ENCODE results near the gene PARD3. TPM values are rescaled to one million over a fixed set of nuclear protein-coding genes. Genes with fewer than 3 reads are reported as not detected.

Gene PARD3
- total RNA-seq, 1 experiment from 2014 or later: 46.3 TPM

GRCh38 chr10:34476608-34477007, 338.5 kb downstream of the PARD3 start (continued):
- TF ChIP-seq FOSL1 (IDR thresholded peaks at IDR 0.05; ENCODE audit: low read depth) (no peak), POLR2A (IDR thresholded peaks at IDR 0.05; ENCODE audit: borderline replicate concordance, extremely low read depth, insufficient read depth, insufficient read length) (no peak)

GRCh38 chr10:34475786-34476185, 339.3 kb downstream of the PARD3 start:
- no peak for DNase-seq (ENCODE audit: low read depth, low spot score)
- RAD21 ChIA-PET (ENCODE audit: low non-redundant PET in 1 of 2, low total read pairs in 2 of 2, uncharacterized antibody in 2 of 2, unreplicated experiment in 2 of 2): no interaction called here
- Histone ChIP-seq H3K4me2 (ENCODE audit: low read length) (no peak overlapping the region), H3K27ac (ENCODE audit: low read depth, low read length) (no peak overlapping the region), H3K4me1 (ENCODE audit: control insufficient read depth in 1 of 2, insufficient read depth in 2 of 2, low read length in 2 of 2) (peaks cover 0 to 11% of the 10 kb centered on the region in 2 experiments; a peak in 2 of 4 replicates), H3K4me3 (replicated peaks in 1 of 2; ENCODE audit: low read depth in 1 of 2, low read length in 2 of 2) (no peak overlapping the region), H3K9me3 (ENCODE audit: control insufficient read depth in 1 of 2, insufficient read depth in 1 of 2, low read depth in 1 of 2, low read length in 2 of 2) (no peaks in the 10 kb centered on the region), H2AFZ (ENCODE audit: low read depth, low read length, poor library complexity, severe bottlenecking) (no peak overlapping the region), H4K20me1 (ENCODE audit: insufficient read depth) (no peaks in the 10 kb centered on the region), H3K27me3 (ENCODE audit: insufficient read depth, low read length) (no peaks in the 10 kb centered on the region), H3K36me3 (ENCODE audit: control insufficient read depth in 1 of 2, insufficient read depth in 2 of 2, low read length in 2 of 2) (no peaks in the 10 kb centered on the region), H3K9me2 (ENCODE audit: insufficient read depth) (no peaks in the 10 kb centered on the region), H3K9ac (ENCODE audit: low read length) (no peak overlapping the region), H3K79me2 (ENCODE audit: insufficient read depth, low read length) (no peaks in the 10 kb centered on the region)
- no peak for TF ChIP-seq FOSL1 (IDR thresholded peaks at IDR 0.05; ENCODE audit: low read depth)
- no peak for TF ChIP-seq CTCF (IDR thresholded peaks at IDR 0.05 in 2 of 3, conservative IDR thresholded peaks at IDR 0.05 in 1 of 3; ENCODE audit: borderline replicate concordance in 1 of 3, insufficient read depth in 1 of 3, low read depth in 2 of 3, low read length in 2 of 3)
- no peak for TF ChIP-seq POLR2A (IDR thresholded peaks at IDR 0.05; ENCODE audit: borderline replicate concordance, extremely low read depth, insufficient read depth, insufficient read length)
- no peak for TF ChIP-seq ZFX (IDR thresholded peaks at IDR 0.05)
- no peak for TF ChIP-seq SIN3A (IDR thresholded peaks at IDR 0.05; ENCODE audit: low read depth)
- TF ChIP-seq SP1 (IDR thresholded peaks at IDR 0.05; ENCODE audit: low read depth): no peak
- TF ChIP-seq, protein P1, sequence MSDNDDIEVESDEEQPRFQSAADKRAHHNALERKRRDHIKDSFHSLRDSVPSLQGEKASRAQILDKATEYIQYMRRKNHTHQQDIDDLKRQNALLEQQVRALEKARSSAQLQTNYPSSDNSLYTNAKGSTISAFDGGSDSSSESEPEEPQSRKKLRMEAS (IDR thresholded peaks at IDR 0.05): no peak
- TF ChIP-seq JUND (IDR thresholded peaks at IDR 0.05): no peak
- TF ChIP-seq CBX3 (IDR thresholded peaks at IDR 0.05; ENCODE audit: low read depth): no peak
- intact Hi-C loops (cut with micrococcal nuclease): no loop called here
- ATAC-seq: no peak
- POLR2A ChIA-PET: interaction anchor here (0.5 kb wide), 1 partner anchor 407 kb away, joined by 3 read pairs; no protein-coding TSS in a partner anchor
- BruUV-seq (replicated peaks): no TSS peak
- CTCF ChIA-PET: no interaction called here

All from HCT116 (cell line).